GM19240 (cell line): ENCODE results near the gene HDAC11.
"Not testable (repeated sequence)": the region's sequence is repeated elsewhere in the genome, so short reads cannot be mapped to it uniquely, and the experiment has no call there.

Experiments used
- DNase-seq: peaks from one replicate; pipeline ENCODE4 v3.0.0; 2011; ENCODE audit warnings: low spot score; ENCODE audit not compliant: insufficient read length

Gene HDAC11, protein sequence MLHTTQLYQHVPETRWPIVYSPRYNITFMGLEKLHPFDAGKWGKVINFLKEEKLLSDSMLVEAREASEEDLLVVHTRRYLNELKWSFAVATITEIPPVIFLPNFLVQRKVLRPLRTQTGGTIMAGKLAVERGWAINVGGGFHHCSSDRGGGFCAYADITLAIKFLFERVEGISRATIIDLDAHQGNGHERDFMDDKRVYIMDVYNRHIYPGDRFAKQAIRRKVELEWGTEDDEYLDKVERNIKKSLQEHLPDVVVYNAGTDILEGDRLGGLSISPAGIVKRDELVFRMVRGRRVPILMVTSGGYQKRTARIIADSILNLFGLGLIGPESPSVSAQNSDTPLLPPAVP

GRCh38 chr3:13479582-13480339 is at the start of gene HDAC11:
TSS of gene HDAC11 (plus strand) at chr3:13480306. CDS start at chr3:13480348, 42 bp downstream.
- peak; percentile 99 for DNase-seq

DNA sequence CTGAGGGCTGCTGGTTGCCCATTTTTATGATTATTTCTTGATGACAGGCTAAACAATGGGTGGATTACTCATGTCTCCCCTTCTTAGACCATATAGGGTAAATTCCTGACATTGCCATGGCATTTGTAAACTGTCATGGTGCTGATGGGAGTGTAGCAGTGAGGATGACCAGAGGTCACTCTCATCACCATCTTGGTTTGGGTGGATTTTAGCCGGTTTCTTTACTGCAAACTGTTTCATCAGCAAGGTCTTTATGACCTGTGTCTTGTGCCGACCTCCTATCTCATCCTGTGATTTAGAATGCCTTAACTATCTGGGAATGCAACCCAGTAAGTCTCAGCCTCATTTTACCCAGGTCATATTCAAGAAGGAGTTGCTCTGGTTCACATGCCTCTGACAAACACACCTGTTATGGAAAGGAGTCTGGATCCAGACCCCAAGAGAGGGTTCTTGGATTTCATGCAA is 49.7 kb upstream of the HDAC11 start:
- not testable (repeated sequence) for DNase-seq

GRCh38 chr3:13432093-13432492 is 48.0 kb upstream of the HDAC11 start:
- no peak for DNase-seq

- no peak for DNase-seq
These were observed 46.2 kb upstream of the HDAC11 start for GRCh38 chr3:13433912-13434311.

GRCh38 chr3:13436213-13436612 is 43.9 kb upstream of the HDAC11 start:
- not testable (repeated sequence) for DNase-seq

GRCh38 chr3:13440204-13440817 is 39.8 kb upstream of the HDAC11 start:
- DNase-seq = no peak

GRCh38 chr3:13442882-13443281 is 37.2 kb upstream of the HDAC11 start:
- not testable (repeated sequence) for DNase-seq

GRCh38 chr3:13451301-13451673 is 28.8 kb upstream of the HDAC11 start:
- DNase-seq = no peak

- DNase-seq = no peak
These were observed 27.4 kb upstream of the HDAC11 start for GRCh38 chr3:13452490-13453335.

DNA sequence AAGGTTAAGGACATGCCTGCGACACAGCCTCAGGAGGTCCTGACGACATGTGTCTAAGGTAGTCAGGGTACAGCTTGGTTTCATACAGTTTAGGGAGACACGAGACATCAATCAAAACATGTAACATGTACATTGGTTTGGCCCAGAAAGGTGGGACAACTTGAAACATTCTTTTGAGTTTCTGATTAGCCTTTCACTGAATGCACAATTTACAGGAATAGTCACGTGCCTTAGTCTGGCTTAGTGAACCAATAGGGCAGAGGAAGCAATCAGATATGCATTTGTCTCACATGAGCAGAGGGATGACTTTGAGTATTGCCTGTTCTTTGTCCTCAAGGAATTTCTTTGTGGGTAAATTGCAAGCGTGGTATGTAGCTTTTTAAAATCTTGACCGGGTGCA is 24.5 kb upstream of the HDAC11 start:
- DNase-seq = no peak

DNA sequence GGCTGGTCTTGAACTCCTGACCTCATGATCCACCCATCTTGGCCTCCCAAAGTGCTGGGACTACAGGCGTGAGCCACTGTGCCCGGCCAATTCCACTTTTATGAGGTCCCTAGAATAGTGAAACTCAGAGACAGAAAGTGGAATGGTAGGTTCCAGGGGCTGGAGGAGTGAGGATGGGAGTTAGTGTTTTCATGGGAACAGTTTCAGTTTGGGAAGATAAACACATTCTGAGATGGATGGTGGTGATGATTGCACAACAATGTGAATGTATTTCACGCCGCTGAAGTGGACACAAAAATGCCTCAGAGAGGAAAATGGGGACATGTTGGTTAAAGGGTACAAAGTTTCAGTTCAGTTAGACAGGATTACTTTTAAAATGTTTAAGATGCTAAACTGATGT is 22.5 kb upstream of the HDAC11 start:
- no peak for DNase-seq

DNA sequence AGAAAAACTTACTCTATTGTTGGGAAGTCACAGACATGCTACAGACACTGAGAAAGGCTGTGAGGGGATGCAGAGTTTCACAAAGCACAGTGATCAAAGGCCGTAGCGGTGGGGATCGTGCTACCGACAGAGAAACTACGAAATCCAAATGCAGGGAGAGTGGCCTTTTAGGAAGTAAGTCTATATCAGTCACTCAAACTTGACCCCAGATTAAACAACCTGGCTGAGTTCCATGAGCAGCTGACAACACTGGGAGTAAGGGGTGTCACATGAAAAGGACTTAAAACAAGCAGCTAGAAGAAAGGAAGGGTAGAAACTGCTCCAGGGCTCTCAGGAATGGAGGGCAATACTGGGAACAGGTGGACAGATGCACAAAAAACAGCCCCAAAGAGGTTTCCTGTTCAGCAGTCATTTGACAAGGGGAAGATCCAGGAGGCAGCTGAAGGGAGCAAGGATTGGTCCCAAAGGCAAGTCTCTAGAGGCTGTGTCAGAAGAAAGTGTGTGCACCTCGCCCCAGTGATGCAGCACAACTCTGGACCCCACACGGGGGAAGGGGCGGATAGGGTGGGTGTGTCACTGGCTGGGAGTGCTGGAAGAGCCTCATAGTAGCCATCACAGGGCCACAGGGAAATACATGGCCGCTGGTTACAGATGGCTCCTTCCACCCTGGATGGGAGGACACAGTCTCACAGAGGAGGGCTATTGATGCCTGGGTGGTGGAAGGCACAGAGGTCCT is 20.3 kb upstream of the HDAC11 start:
- DNase-seq = no peak

GRCh38 chr3:13460341-13460736 is 19.8 kb upstream of the HDAC11 start:
- DNase-seq = no peak

- peak; percentile 23 for DNase-seq
These were observed 18.7 kb upstream of the HDAC11 start for GRCh38 chr3:13461169-13462124.

DNA sequence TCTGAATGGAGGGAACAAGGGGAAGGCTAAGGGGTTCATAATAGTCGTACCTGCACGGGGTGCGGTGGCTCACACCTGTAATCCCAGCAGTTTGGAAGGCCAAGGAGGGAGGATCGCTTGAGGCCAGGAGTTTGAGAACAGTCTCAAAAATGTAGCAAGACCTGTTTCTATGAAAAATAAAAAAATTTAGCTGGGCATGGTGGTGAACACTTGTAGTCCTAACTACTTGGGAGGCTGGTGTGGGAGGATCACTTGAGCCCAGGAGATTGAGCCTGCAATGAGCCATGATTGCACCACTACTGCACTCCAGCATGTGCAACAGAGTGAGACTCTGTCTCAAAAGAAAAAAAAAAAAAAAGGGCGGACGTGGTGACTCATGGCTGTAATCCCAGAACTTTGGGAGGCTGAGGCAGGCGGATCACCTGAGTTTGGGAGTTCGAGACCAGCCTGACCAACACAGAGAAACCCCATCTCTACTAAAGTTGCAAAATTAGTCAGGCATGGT is 17.9 kb upstream of the HDAC11 start:
- DNase-seq = no peak

DNA sequence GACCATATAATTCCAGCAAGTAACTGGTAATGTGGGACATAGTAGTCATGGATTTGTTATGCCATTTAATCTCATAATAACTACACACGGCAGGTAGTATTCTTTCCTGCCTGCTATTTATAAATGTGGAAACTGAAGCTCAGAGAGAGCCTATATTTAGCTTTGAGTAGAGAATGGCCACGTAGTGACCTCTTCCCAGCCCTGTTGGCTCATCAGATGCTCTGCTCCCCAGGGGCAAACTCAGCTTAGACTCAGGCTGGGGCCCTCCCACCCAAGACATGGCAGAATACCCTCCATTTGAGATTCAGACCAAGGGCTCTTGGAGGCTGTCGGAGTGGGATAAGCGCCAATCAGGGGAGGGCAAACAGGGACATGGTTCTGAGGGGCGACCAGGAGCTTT is 17.3 kb upstream of the HDAC11 start:
- no peak for DNase-seq

DNA sequence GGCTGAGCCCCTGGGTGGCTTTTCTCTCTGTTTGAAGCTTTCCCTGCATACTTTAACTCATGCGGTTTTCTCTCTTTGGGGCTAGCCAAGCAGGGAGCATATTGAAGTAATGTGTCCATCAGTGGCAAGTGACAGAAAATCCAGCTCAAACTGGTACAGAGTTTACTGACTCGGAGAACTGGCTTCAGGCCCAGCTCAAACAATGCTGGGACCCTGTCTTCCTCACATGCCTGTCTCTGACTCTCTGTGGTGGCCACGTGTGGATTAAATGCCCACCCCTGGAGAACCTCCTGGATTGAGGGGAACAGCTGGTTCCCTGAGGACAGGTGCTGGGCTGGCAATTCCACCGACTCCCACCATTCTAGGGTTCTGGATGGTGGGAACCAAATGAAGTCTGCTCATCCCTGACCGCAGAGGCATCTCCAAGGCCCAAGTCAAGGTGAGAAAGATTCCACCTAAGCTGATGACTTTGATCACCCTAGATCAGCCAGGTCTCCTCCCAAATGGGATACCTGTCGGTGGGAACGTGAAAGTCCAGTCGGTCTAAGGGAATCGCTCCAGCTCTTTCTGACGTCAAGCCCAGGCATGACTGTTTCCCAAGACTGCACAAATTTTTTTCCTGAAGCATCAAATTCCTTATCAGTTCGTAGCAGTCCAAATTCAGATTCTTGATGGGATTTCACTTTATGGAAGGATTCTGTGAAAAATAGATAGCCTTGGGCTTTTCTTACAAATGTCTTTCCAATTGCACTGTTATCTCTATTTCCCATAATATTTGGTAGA is 16.3 kb upstream of the HDAC11 start:
- no peak for DNase-seq

DNA sequence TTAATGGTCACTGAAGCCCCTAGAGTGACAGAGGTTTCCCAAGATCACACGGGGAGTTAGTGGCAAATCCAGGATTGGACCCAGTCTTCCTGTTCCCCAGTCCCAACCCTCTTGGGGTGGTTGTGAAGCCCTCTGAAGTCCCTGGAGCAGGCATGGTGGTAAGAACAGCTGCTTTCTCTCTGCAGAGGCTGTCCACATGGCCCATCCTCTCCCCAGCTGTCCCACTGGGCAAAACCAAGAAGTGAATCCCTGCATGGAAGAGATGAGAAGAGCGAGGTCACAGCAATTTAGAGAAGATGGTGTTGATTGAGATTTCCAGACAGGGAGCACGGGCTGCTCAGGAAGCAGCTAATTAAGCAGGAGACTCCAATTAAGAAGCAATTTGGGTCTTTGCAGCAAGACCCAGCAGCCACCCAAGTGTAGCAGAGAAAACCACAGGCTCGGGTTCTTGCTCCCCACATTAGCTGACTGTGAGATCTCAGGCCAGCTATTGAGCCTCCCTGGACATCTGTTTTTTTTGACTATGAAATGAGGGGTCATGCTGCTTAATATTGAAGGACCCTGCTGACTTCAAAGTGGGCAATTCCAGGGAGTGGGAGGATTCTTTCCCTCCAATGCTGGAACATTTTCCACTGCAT is 14.8 kb upstream of the HDAC11 start:
- no peak for DNase-seq
